Hepatocyte (in vitro differentiated cells): ENCODE data around the gene CTAG2.
"Not testable (repeated sequence)": the region's sequence is repeated elsewhere in the genome, so short reads cannot be mapped to it uniquely, and the experiment has no call there.

ENCODE experiments used
- CTCF ChIP-seq: fragments of 200-600 bp; sonication (generic); IDR thresholded peaks from 2 replicates; pipeline ENCODE4 v1.5.1; 2016; ENCODE audit warnings: antibody characterized with exemption, mild to moderate bottlenecking; ENCODE audit not compliant: poor library complexity
- EZH2 ChIP-seq: fragments of 200-600 bp; sonication (generic); IDR thresholded peaks from 2 replicates; pipeline ENCODE4 v1.6.1; 2016; ENCODE audit warnings: antibody characterized with exemption, mild to moderate bottlenecking, borderline replicate concordance

- TF ChIP-seq CTCF, EZH2: not testable (repeated sequence)
Observed at GRCh38 chrX:154643708-154644107, 9.7 kb downstream of the CTAG2 start.
